ENCODE data around the gene CPAMD8. TPM values are rescaled to one million over a fixed set of nuclear protein-coding genes. Genes with fewer than 3 reads are reported as not detected.

Gene CPAMD8
- total and polyA plus RNA-seq, 2 donors (not counting 3 experiments of a cell fraction or from before 2014, with no cell fraction given), result 2.2 to 3.9 TPM

DNA sequence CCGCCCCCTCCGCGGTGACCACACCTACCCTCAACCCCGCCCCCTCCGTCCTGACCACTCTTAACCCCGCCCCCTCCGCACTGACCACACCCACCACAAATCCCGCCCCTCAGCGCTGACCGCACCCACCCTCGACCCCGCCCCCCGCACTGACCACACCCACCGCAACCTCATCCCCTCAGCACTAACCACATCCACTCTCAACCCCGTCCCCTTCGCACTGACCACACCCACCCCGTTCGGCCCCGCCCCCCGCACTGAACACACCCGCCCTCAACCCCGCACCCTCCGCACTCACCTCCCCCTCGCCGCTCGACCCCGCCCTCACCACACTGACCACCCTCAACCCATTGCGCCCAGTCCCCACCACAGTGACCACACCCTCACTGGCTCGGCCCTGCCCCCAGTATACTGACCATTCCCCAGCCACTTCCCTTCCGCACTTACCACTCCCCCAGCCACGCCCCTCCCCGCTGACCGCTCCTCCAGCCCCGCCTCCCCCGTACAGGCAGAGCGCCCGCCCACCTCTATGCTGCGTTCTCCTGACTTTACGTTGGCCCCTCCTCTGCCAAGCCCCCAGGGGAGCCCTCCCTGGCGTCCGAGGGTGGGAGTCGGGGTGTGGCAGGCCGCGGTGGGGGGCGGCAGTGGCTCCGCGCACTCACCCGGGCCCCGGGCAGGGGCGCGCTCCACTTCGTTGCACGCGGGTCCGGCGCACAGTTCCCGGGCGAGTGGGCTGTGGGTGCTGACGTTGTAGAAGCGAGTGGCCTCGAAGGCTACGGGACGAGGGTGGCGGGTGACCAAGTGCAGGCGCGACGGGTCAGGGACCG lies 129.4 kb downstream of the CPAMD8 start:
- Histone ChIP-seq H2AFZ (ENCODE audit: low read depth, low read length) (peak overlapping the region; percentile 88), H3K9me1 (replicated peaks; ENCODE audit: control insufficient read depth, extremely low read depth, insufficient read depth, low read length) (no peaks in the 10 kb centered on the region), H3K4me3 (replicated peaks in 1 of 3; ENCODE audit: insufficient read depth in 1 of 3, low read depth in 1 of 3, low read length in 3 of 3) (peak overlapping the region; percentile 50 to 60 (median 57)), H3K9me3 (replicated peaks; ENCODE audit: control insufficient read depth, insufficient read depth, low read length) (no peaks in the 10 kb centered on the region), H3K79me2 (ENCODE audit: control insufficient read depth, insufficient read depth, low read length) (no peaks in the 10 kb centered on the region), H3K4me1 (ENCODE audit: control insufficient read depth, extremely low read depth, insufficient read depth, low read length) (no peaks in the 10 kb centered on the region), H4K20me1 (replicated peaks; ENCODE audit: control insufficient read depth, extremely low read depth, insufficient read depth, low read length) (no peaks in the 10 kb centered on the region), H3K36me3 (ENCODE audit: control insufficient read depth in 2 of 2, extremely low read depth in 1 of 2, insufficient read depth in 2 of 2, low read length in 2 of 2) (no peaks in the 10 kb centered on the region), H3K27ac (ENCODE audit: insufficient read depth, low read depth, low read length) (peak overlapping the region; percentile 39), H3K9ac (replicated peaks; ENCODE audit: extremely low read depth, insufficient read depth, low read length) (peak overlapping the region; percentile 56), H3K27me3 (ENCODE audit: control insufficient read depth in 2 of 2, insufficient read depth in 2 of 2, low read length in 2 of 2) (no peaks in the 10 kb centered on the region), H3K4me2 (ENCODE audit: insufficient read depth, low read length) (peak overlapping the region; percentile 78)
- FAIRE-seq, result peak; percentile 89
- TF ChIP-seq, protein P1, sequence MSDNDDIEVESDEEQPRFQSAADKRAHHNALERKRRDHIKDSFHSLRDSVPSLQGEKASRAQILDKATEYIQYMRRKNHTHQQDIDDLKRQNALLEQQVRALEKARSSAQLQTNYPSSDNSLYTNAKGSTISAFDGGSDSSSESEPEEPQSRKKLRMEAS (IDR thresholded peaks at IDR 0.05; ENCODE audit: insufficient read depth, insufficient read length), result no peak
- TF ChIP-seq GATA2 (IDR thresholded peaks at IDR 0.05; ENCODE audit: insufficient read depth, insufficient read length, low read depth, low read length) (no peak), JUN (IDR thresholded peaks at IDR 0.05; ENCODE audit: borderline replicate concordance, insufficient read depth, insufficient read length, low read depth) (no peak), EZH2 (IDR thresholded peaks at IDR 0.05; ENCODE audit: borderline replicate concordance, low read depth, low read length, severe bottlenecking) (no peak), POLR2A (IDR thresholded peaks at IDR 0.05; ENCODE audit: low read depth, low read length) (no peak), MYC (IDR thresholded peaks at IDR 0.05; ENCODE audit: low read depth, low read length) (no peak), FOS (IDR thresholded peaks at IDR 0.05; ENCODE audit: borderline replicate concordance, insufficient read depth, low read length) (no peak), POLR2AphosphoS5 (IDR thresholded peaks at IDR 0.05; ENCODE audit: insufficient read depth, low read depth, low read length) (no peak)
- TF ChIP-seq, protein P2, sequence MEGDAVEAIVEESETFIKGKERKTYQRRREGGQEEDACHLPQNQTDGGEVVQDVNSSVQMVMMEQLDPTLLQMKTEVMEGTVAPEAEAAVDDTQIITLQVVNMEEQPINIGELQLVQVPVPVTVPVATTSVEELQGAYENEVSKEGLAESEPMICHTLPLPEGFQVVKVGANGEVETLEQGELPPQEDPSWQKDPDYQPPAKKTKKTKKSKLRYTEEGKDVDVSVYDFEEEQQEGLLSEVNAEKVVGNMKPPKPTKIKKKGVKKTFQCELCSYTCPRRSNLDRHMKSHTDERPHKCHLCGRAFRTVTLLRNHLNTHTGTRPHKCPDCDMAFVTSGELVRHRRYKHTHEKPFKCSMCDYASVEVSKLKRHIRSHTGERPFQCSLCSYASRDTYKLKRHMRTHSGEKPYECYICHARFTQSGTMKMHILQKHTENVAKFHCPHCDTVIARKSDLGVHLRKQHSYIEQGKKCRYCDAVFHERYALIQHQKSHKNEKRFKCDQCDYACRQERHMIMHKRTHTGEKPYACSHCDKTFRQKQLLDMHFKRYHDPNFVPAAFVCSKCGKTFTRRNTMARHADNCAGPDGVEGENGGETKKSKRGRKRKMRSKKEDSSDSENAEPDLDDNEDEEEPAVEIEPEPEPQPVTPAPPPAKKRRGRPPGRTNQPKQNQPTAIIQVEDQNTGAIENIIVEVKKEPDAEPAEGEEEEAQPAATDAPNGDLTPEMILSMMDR (IDR thresholded peaks at IDR 0.05; ENCODE audit: extremely low read depth in 1 of 2, insufficient read depth in 1 of 2, low read depth in 1 of 2, low read length in 2 of 2), result no peak
- ChIA-PET CTCF (interaction anchor here (0.8 kb wide), 1 partner anchor 155 kb away, joined by 3 read pairs; no protein-coding TSS in a partner anchor), POLR2A (no interaction called here)
- dilution Hi-C loops (cut with MboI; ENCODE audit: extremely low pct_ligation_motif_present, low sequenced_read_pairs) (no loop called here), intact Hi-C loops (cut with micrococcal nuclease) (loop anchor here (1.0 to 2.0 kb wide), 4 partner anchors 9 to 370 kb away; partner anchors contain the start of genes BABAM1 and F2RL3)
- peak; percentile 97 for DNase-seq (ENCODE audit: low read depth, low spot score)
- BruUV-seq (replicated peaks), result no TSS peak

Data from endothelial cell of umbilical vein (primary cell).